Mesothelial cell of epicardium (in vitro differentiated cells): ENCODE measurements around the gene PEX26. TPM values are rescaled to one million over a fixed set of nuclear protein-coding genes. Genes with fewer than 3 reads are reported as not detected.

Source experiments
- DNase-seq, 2 experiments: peaks; one replicate each; pipeline ENCODE4 v3.0.0; 2021; ENCODE audit warnings: low spot score in 2 of 2; ENCODE audit not compliant: unreplicated experiment in 2 of 2
- H3K27ac Mint-ChIP-seq: 2 replicates; pipeline ENCODE4 v1.8.0; 2021; ENCODE audit warnings: mixed read lengths
- H3K27me3 Mint-ChIP-seq: 2 replicates; pipeline ENCODE4 v1.8.0; 2021; ENCODE audit warnings: low read depth, mixed read lengths
- H3K36me3 Mint-ChIP-seq: 2 replicates; pipeline ENCODE4 v1.8.0; 2021; ENCODE audit warnings: mixed read lengths
- H3K4me1 Mint-ChIP-seq: 2 replicates; pipeline ENCODE4 v1.8.0; 2021; ENCODE audit warnings: mixed read lengths
- H3K4me3 Mint-ChIP-seq: 2 replicates; pipeline ENCODE4 v1.8.0; 2021; ENCODE audit warnings: mild to moderate bottlenecking, moderate library complexity, mixed read lengths
- H3K9me3 Mint-ChIP-seq: 2 replicates; pipeline ENCODE4 v1.8.0; 2021; ENCODE audit warnings: mixed read lengths
- CTCF ChIP-seq: fragments of 200-600 bp; sonication (generic); IDR thresholded peaks from one replicate; pipeline ENCODE4 v1.5.0; 2021; ENCODE audit warnings: antibody characterized with exemption; ENCODE audit not compliant: unreplicated experiment
- total RNA-seq: library from RNA; stranded (reverse); gene quantifications from 3 replicates; pipeline ENCODE4 v1.2.1, GENCODE V29; 2021

Gene PEX26
- total RNA-seq, 1 donor from 2014 or later: 38.3 TPM

- H3K4me1 Mint-ChIP-seq: peaks cover 9% of the 10 kb centered on the region
- no peaks in the 10 kb centered on the region for H3K36me3 Mint-ChIP-seq
- no peak overlapping the region for H3K27ac Mint-ChIP-seq
- H3K9me3 Mint-ChIP-seq: no peaks in the 10 kb centered on the region
- H3K27me3 Mint-ChIP-seq: no peaks in the 10 kb centered on the region
- H3K4me3 Mint-ChIP-seq: no peak overlapping the region
- no peak for DNase-seq
- TF ChIP-seq CTCF: no peak
Observed at GRCh38 chr22:18059094-18059417, 18.7 kb upstream of the PEX26 start.

- DNase-seq: no peak
- Mint-ChIP-seq H3K4me1 (peaks cover 9% of the 10 kb centered on the region), H3K27ac (no peak overlapping the region), H3K9me3 (no peaks in the 10 kb centered on the region), H3K27me3 (no peaks in the 10 kb centered on the region), H3K4me3 (no peak overlapping the region), H3K36me3 (no peaks in the 10 kb centered on the region)
- no peak for TF ChIP-seq CTCF
Observed at GRCh38 chr22:18059473-18059872, 18.3 kb upstream of the PEX26 start.

- no peak for TF ChIP-seq CTCF
- Mint-ChIP-seq H3K9me3 (no peaks in the 10 kb centered on the region), H3K27me3 (peaks cover 3% of the 10 kb centered on the region), H3K4me1 (peaks cover 9% of the 10 kb centered on the region), H3K4me3 (no peak overlapping the region), H3K27ac (no peak overlapping the region), H3K36me3 (no peaks in the 10 kb centered on the region)
- no peak for DNase-seq
Observed at GRCh38 chr22:18059991-18060390, 17.8 kb upstream of the PEX26 start.

- H3K9me3 Mint-ChIP-seq: no peaks in the 10 kb centered on the region
- no peak overlapping the region for H3K27ac Mint-ChIP-seq
- H3K36me3 Mint-ChIP-seq: no peaks in the 10 kb centered on the region
- H3K4me3 Mint-ChIP-seq: no peak overlapping the region
- DNase-seq: no peak
- TF ChIP-seq CTCF: no peak
- peaks cover 6% of the 10 kb centered on the region for H3K4me1 Mint-ChIP-seq
- H3K27me3 Mint-ChIP-seq: peaks cover 4% of the 10 kb centered on the region
Observed at GRCh38 chr22:18060646-18061620, 16.9 kb upstream of the PEX26 start.

- TF ChIP-seq CTCF: no peak
- Mint-ChIP-seq H3K27me3 (peaks cover 6% of the 10 kb centered on the region), H3K4me1 (no peaks in the 10 kb centered on the region), H3K27ac (no peak overlapping the region), H3K9me3 (no peaks in the 10 kb centered on the region), H3K36me3 (no peaks in the 10 kb centered on the region), H3K4me3 (no peak overlapping the region)
- no peak for DNase-seq
Observed at GRCh38 chr22:18062421-18062820, 15.4 kb upstream of the PEX26 start.
